Epithelial cell of esophagus (primary cell): ENCODE measurements around the gene ZNF284.

Experiments
- DNase-seq: peaks from one replicate; pipeline ENCODE4 v3.0.0; 2010; ENCODE audit warnings: low read depth
- H3K4me3 ChIP-seq: 2 replicates; pipeline ENCODE4 v1.5.1; 2011; ENCODE audit warnings: mild to moderate bottlenecking, low read length, control low read depth
- CTCF ChIP-seq: IDR thresholded peaks from 2 replicates; pipeline ENCODE4 v1.5.1; 2011; ENCODE audit warnings: low read depth, mild to moderate bottlenecking, low read length, control low read depth, inconsistent platforms; ENCODE audit not compliant: insufficient read depth; ENCODE audit errors: missing control alignments

ZNF284 gene

DNA sequence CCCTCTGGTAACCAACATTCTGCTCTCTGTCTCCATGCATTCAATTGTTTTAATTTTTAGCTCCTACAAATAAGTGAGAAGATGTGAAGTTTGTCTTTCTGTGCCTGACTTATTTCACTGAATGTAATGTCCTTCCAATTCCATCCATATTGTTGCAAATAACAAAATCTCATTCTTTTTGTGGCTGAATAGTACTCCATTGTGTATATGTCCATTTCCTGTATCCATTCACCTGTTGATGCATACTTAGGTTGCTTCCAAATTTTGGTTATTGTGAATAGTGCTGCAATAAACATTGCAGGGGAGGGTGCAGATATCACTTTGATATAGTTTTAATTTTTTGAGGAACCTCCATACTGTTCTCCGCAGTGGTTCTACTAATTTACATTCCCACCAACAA is 2.5 kb upstream of the ZNF284 start:
- H3K4me3 ChIP-seq, result no peak overlapping the region
- TF ChIP-seq CTCF, result no peak
- DNase-seq, result no peak

DNA sequence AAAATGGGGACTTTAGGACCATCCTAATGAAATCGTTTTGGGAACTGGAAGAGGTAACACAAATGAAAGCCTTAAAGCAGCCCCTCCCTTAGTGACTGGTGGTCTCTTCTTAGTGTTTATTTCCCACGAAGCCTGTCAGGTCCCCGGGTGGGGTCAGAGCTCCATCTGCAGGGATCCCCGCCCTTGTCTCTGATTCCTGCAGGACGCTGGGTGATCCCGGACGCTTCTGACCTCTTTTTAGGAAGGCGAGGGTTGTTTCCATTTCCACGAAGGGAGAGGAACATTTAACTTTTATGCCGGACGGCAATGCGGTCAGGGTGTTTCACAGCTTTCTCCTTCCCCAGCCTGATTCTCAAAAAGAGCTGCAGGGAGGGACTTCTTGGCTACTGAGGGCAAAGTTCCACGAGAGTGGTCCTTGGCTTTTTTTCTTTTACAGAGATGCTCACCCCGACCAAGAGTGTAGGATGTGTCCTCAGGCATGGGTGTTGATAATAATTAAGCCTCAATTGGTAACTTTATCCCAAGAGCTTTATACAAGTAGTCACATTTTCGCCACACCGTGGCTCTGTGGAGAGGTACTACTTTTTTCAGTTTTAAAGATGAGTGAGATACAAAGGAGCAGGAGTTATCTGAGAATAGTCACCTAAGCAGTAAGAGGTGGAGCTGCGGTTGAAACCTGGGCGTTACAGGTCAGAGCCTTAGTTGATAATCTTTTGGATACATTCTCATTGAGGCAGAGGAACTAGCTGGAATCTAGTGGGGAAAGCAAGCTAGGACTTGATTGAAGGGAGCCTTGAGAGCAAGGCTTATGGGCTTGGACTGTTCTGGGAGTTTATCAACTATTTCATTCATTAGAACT is 813 bp downstream of the ZNF284 start:
- peak; percentile 8 for DNase-seq
- TF ChIP-seq CTCF, result peak; percentile 8
- H3K4me3 ChIP-seq, result peak overlapping the region; percentile 94

- DNase-seq, result no peak
- TF ChIP-seq CTCF, result no peak
- no peak overlapping the region for H3K4me3 ChIP-seq
Observed at GRCh38 chr19:44076325-44076724, 4.4 kb downstream of the ZNF284 start.

DNA sequence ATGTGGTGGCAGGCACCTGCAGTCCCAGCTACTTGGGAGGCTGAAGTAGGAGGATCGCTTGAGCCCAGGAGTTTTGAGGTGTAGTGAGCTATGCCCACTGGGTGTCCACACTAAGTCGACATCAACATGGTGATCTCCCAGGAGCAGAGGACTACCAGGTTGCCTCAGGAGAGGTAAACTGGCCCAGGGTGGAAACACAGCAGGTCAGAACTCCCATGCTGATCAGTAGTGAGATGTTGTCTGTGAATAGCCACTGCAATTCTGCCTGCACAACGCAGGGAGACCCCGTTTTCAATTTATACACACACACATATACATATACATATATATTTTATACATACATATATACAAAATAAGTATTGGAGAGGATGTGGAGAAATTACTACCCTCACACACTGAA is 20.1 kb downstream of the ZNF284 start:
- no peak for DNase-seq
- H3K4me3 ChIP-seq, result no peak overlapping the region
- no peak for TF ChIP-seq CTCF

- TF ChIP-seq CTCF, result no peak
- peak within 1 kb of the TSS; percentile 87 for H3K4me3 ChIP-seq
- peak; percentile 92 for DNase-seq
Observed at GRCh38 chr19:44093931-44094765, 22.2 kb downstream of the ZNF284 start, which contains the start of gene ZNF224. ZNF224 (plus strand) TSS chr19:44094361; CDS start chr19:44097874, 3,513 bp downstream.

DNA sequence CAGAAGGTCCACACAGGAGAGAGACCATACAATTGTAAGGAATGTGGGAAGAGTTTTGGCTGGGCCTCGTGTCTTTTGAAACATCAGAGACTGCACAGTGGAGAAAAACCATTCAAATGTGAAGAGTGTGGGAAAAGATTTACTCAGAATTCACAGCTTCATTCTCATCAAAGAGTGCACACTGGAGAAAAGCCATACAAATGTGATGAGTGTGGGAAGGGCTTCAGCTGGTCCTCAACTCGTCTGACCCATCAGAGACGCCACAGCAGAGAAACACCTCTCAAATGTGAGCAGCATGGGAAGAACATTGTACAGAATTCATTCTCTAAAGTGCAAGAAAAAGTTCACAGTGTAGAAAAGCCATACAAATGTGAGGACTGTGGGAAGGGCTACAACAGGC is 35.8 kb downstream of the ZNF284 start:
- no peak for TF ChIP-seq CTCF
- DNase-seq, result no peak
- no peak overlapping the region for H3K4me3 ChIP-seq
